Panc1 (cell line): ENCODE results near the gene GPATCH2L. TPM values are rescaled to one million over a fixed set of nuclear protein-coding genes. Genes with fewer than 3 reads are reported as not detected.

Experiments
- ATAC-seq: fragments of 200-7000 bp; cut with Tn5 transposase; 2 replicates; pipeline ENCODE4 v1.9.1; 2020; ENCODE audit warnings: mild to moderate bottlenecking, moderate library complexity
- BruUV-seq: library from RNA; stranded (reverse); fragments of 400-500 nt; replicated peaks from 2 replicates; lab custom pipeline; 2021; lab: Mats Ljungman, UMichigan
- CTCF ChIA-PET: fragments of 300-600 bp; sonication (Branson Sonifier 250); formaldehyde crosslinking; loops from one replicate; lab custom pipeline; 2022; ENCODE audit warnings: antibody characterized with exemption; lab: Charles Lee
- POLR2A ChIA-PET: fragments of 300-600 bp; sonication (Branson Sonifier 250); formaldehyde crosslinking; loops from one replicate; lab custom pipeline; 2022; ENCODE audit warnings: antibody characterized with exemption; lab: Charles Lee
- DNase-seq: peaks from one replicate; pipeline ENCODE4 v3.0.0-alpha.2; 2010; ENCODE audit warnings: low read depth, low spot score
- H3K27ac ChIP-seq: 2 replicates; pipeline ENCODE4 v1.5.1; 2011; ENCODE audit warnings: mild to moderate bottlenecking, low read length, inconsistent platforms
- H3K27me3 ChIP-seq: fragments of 200-500 bp; sonication (Bioruptor generic); 2 replicates; pipeline ENCODE4 v1.6.0; 2014; ENCODE audit warnings: low read length, inconsistent platforms; ENCODE audit not compliant: control insufficient read depth, insufficient read depth
- H3K36me3 ChIP-seq: fragments of 200-500 bp; sonication (Bioruptor generic); 2 replicates; pipeline ENCODE4 v1.5.1; 2014; ENCODE audit warnings: inconsistent platforms, mild to moderate bottlenecking, low read length, moderate library complexity; ENCODE audit not compliant: control insufficient read depth, insufficient read depth
- H3K4me1 ChIP-seq: 2 replicates; pipeline ENCODE4 v1.5.1; 2011; ENCODE audit warnings: inconsistent platforms, mild to moderate bottlenecking, low read length, moderate library complexity; ENCODE audit not compliant: control insufficient read depth, insufficient read depth
- H3K4me3 ChIP-seq, 2 experiments: 2 replicates each; pipeline ENCODE4 v1.5.1; 2011 to 2012; ENCODE audit warnings: low read depth in 2 of 2, low read length in 2 of 2, mild to moderate bottlenecking in 2 of 2, inconsistent platforms in 1 of 2, moderate library complexity in 1 of 2
- H3K9me3 ChIP-seq: fragments of 200-500 bp; sonication (Bioruptor generic); 2 replicates; pipeline ENCODE4 v1.5.1; 2014; ENCODE audit warnings: low read depth, mild to moderate bottlenecking, inconsistent platforms, low read length, moderate library complexity; ENCODE audit not compliant: control insufficient read depth, insufficient read depth
- POLR2AphosphoS5 ChIP-seq: IDR thresholded peaks from 2 replicates; pipeline ENCODE4 v1.6.1; 2012; ENCODE audit warnings: mild to moderate bottlenecking, low read depth, low read length, moderate library complexity
- SIN3A ChIP-seq: IDR thresholded peaks from 2 replicates; pipeline ENCODE4 v1.6.1; 2012; ENCODE audit warnings: low read depth, mild to moderate bottlenecking, low read length, moderate library complexity, borderline replicate concordance; ENCODE audit not compliant: insufficient read depth
- TCF7L2 ChIP-seq: IDR thresholded peaks from 2 replicates; pipeline ENCODE4 v1.6.1; 2011; ENCODE audit warnings: mild to moderate bottlenecking, low read depth, low read length, inconsistent platforms
- in situ Hi-C: cut with HindIII; loops from 2 replicates; pipeline ENCODE4 v1.10.0; 2016; ENCODE audit warnings: low sequenced_read_pairs, low pct_unique_long_range_greater_than_20kb
- intact Hi-C: fragments of 100-400 bp; cut with micrococcal nuclease; formaldehyde crosslinking; loops from one replicate; pipeline ENCODE4 v1.10.0; 2022; ENCODE audit not compliant: unreplicated experiment
- total RNA-seq: library from RNA; stranded (reverse); gene quantifications from one replicate; pipeline ENCODE4 v1.2.1, GENCODE V29; 2021; ENCODE audit not compliant: unreplicated experiment
- TF ChIP-seq, protein P1 (sequence below), 2 experiments: IDR thresholded peaks; 2 replicates each; pipeline ENCODE4 v1.6.1; 2011 to 2012; ENCODE audit warnings: low read depth in 2 of 2, control low read depth in 1 of 2, low read length in 1 of 2, mild to moderate bottlenecking in 1 of 2, moderate library complexity in 1 of 2; ENCODE audit not compliant: insufficient read depth in 1 of 2
- TF ChIP-seq, protein P2 (sequence below): fragments of 450-650 bp; IDR thresholded peaks from 2 replicates; pipeline ENCODE4 v1.5.1; 2017; ENCODE audit warnings: mild to moderate bottlenecking

GPATCH2L gene
- total RNA-seq, 1 experiment from 2014 or later = 35.0 TPM

DNA sequence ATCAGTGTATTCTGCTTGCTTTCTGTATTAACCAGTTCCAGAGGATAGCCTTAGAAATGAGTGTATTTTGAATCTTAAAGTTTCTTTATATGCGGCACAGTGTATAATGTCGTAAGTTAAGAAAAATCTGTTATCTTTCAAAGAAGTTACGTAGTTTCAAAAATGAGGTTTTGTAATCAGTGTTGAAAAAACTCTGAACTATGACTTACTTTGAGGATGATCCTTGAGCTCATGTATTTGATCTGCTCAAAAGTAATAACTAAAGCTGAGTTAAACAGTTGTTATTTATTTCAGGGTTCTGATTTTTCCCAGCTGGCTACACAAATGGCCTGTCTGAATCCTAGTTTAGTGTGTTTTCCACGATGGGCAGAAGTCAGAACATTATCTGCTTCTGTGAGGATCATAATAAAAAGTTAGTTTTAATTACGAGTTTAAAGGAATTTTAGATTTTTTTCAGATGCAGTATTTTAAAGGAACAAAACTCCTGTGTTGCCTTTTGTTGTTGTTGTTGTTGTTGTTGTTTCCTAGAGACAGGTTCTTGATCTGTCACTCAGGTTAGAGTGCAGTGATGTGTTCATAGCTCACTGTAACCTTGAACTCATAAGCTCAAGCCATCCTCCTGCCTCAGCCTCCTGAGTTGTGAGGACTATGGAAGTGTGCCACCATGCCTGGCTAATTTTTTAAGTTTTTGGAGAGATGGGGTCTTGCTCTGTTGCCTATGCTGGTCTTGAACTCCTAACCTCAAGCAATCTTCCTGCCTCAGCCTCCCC, 52.9 kb downstream of the GPATCH2L start:
- TF ChIP-seq, protein P1, sequence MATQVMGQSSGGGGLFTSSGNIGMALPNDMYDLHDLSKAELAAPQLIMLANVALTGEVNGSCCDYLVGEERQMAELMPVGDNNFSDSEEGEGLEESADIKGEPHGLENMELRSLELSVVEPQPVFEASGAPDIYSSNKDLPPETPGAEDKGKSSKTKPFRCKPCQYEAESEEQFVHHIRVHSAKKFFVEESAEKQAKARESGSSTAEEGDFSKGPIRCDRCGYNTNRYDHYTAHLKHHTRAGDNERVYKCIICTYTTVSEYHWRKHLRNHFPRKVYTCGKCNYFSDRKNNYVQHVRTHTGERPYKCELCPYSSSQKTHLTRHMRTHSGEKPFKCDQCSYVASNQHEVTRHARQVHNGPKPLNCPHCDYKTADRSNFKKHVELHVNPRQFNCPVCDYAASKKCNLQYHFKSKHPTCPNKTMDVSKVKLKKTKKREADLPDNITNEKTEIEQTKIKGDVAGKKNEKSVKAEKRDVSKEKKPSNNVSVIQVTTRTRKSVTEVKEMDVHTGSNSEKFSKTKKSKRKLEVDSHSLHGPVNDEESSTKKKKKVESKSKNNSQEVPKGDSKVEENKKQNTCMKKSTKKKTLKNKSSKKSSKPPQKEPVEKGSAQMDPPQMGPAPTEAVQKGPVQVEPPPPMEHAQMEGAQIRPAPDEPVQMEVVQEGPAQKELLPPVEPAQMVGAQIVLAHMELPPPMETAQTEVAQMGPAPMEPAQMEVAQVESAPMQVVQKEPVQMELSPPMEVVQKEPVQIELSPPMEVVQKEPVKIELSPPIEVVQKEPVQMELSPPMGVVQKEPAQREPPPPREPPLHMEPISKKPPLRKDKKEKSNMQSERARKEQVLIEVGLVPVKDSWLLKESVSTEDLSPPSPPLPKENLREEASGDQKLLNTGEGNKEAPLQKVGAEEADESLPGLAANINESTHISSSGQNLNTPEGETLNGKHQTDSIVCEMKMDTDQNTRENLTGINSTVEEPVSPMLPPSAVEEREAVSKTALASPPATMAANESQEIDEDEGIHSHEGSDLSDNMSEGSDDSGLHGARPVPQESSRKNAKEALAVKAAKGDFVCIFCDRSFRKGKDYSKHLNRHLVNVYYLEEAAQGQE (IDR thresholded peaks at IDR 0.05; ENCODE audit: insufficient read depth in 1 of 2, low read depth in 2 of 2, low read length in 1 of 2) = no peak
- no peak for TF ChIP-seq POLR2AphosphoS5
- no peak for TF ChIP-seq SIN3A
- no peak for TF ChIP-seq TCF7L2
- TF ChIP-seq, protein P2, sequence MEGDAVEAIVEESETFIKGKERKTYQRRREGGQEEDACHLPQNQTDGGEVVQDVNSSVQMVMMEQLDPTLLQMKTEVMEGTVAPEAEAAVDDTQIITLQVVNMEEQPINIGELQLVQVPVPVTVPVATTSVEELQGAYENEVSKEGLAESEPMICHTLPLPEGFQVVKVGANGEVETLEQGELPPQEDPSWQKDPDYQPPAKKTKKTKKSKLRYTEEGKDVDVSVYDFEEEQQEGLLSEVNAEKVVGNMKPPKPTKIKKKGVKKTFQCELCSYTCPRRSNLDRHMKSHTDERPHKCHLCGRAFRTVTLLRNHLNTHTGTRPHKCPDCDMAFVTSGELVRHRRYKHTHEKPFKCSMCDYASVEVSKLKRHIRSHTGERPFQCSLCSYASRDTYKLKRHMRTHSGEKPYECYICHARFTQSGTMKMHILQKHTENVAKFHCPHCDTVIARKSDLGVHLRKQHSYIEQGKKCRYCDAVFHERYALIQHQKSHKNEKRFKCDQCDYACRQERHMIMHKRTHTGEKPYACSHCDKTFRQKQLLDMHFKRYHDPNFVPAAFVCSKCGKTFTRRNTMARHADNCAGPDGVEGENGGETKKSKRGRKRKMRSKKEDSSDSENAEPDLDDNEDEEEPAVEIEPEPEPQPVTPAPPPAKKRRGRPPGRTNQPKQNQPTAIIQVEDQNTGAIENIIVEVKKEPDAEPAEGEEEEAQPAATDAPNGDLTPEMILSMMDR = no peak
- Histone ChIP-seq H3K4me3 (no peak overlapping the region), H3K4me1 (no peaks in the 10 kb centered on the region), H3K27ac (no peak overlapping the region), H3K27me3 (no peaks in the 10 kb centered on the region), H3K9me3 (no peaks in the 10 kb centered on the region), H3K36me3 (peaks cover 2% of the 10 kb centered on the region; the same call in 1 of the 2 replicates)
- in situ Hi-C loops = no loop called here
- CTCF ChIA-PET = no interaction called here
- intact Hi-C loops = no loop called here
- POLR2A ChIA-PET = no interaction called here
- DNase-seq (no peak), ATAC-seq (no peak)
- BruUV-seq = no TSS peak

DNA sequence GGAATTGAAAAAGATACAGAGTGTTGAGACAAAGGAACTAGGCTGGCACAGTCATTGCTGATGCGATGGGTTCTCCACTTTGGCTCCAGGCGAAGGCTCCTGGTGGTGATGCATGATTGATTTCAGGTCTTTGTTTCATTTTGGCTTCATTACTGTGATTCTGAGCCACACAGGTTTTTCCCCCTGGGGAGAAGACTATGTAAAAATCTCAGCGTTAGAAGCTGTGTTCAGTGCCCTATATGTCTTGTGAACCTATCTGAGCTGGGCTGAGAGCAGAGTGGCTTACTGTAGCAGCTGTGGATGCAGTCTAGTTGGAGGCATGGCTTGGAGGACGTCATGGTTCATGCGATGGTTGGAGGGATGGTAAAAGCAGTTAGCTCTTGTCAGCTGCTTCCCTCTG, 54.0 kb downstream of the GPATCH2L start:
- no peak for ATAC-seq
- in situ Hi-C loops (no loop called here), intact Hi-C loops (no loop called here)
- Histone ChIP-seq H3K4me3 (no peak overlapping the region), H3K27ac (no peak overlapping the region), H3K9me3 (no peaks in the 10 kb centered on the region), H3K4me1 (no peaks in the 10 kb centered on the region), H3K27me3 (no peaks in the 10 kb centered on the region), H3K36me3 (peaks cover 2% of the 10 kb centered on the region; the same call in 1 of the 2 replicates)
- ChIA-PET CTCF (no interaction called here), POLR2A (no interaction called here)
- TF ChIP-seq TCF7L2 = no peak
- TF ChIP-seq, protein P1 (IDR thresholded peaks at IDR 0.05; ENCODE audit: insufficient read depth in 1 of 2, low read depth in 2 of 2, low read length in 1 of 2) = no peak
- TF ChIP-seq, protein P2 = no peak
- no peak for TF ChIP-seq POLR2AphosphoS5
- no peak for DNase-seq
- BruUV-seq = no TSS peak
